Stimulated activated CD8-positive, alpha-beta memory T cell treated with anti-CD3 and anti-CD28 coated beads, Interleukin-12 subunit alpha, Interleukin-12 subunit beta, amount 100 ng/mL, for 1 hour (primary cell): Measurements from ENCODE around the gene TMPRSS13.
"Not testable (repeated sequence)": the region's sequence is repeated elsewhere in the genome, so short reads cannot be mapped to it uniquely, and the experiment has no call there.

Experiments used
- DNase-seq: peaks from one replicate; pipeline ENCODE4 v3.0.0-alpha.2; 2020; ENCODE audit warnings: low read depth

Gene TMPRSS13

GRCh38 chr11:117930668-117931330, 1.6 kb upstream of the TMPRSS13 start:
- no peak for DNase-seq

GRCh38 chr11:117929916-117930570, 841 bp upstream of the TMPRSS13 start:
- DNase-seq: no peak

GRCh38 chr11:117928446-117929141, 608 bp downstream of the TMPRSS13 start:
- DNase-seq: no peak

GRCh38 chr11:117927926-117928325, 1.3 kb downstream of the TMPRSS13 start:
- DNase-seq: no peak

- not testable (repeated sequence) for DNase-seq
Measured at GRCh38 chr11:117926166-117926565, 3.0 kb downstream of the TMPRSS13 start.

GRCh38 chr11:117925198-117925925, 3.8 kb downstream of the TMPRSS13 start:
- DNase-seq: no peak

- DNase-seq: no peak
Measured at GRCh38 chr11:117924631-117925170, 4.5 kb downstream of the TMPRSS13 start.

- no peak for DNase-seq
Measured at GRCh38 chr11:117923773-117924172, 5.4 kb downstream of the TMPRSS13 start.

- no peak for DNase-seq
Measured at GRCh38 chr11:117923275-117923674, 5.9 kb downstream of the TMPRSS13 start.

GRCh38 chr11:117921893-117922292, 7.3 kb downstream of the TMPRSS13 start:
- no peak for DNase-seq

GRCh38 chr11:117921456-117921855, 7.7 kb downstream of the TMPRSS13 start:
- no peak for DNase-seq

GRCh38 chr11:117919781-117920221, 9.4 kb downstream of the TMPRSS13 start:
- no peak for DNase-seq

- no peak for DNase-seq
Measured at GRCh38 chr11:117919341-117919740, 9.9 kb downstream of the TMPRSS13 start.

GRCh38 chr11:117918366-117919255, 10.6 kb downstream of the TMPRSS13 start:
- no peak for DNase-seq

- no peak for DNase-seq
Measured at GRCh38 chr11:117917591-117918151, 11.5 kb downstream of the TMPRSS13 start.

- no peak for DNase-seq
Measured at GRCh38 chr11:117916956-117917355, 12.2 kb downstream of the TMPRSS13 start.

GRCh38 chr11:117915672-117916235, 13.4 kb downstream of the TMPRSS13 start:
- DNase-seq: no peak

GRCh38 chr11:117914991-117915618, 14.1 kb downstream of the TMPRSS13 start:
- DNase-seq: no peak

GRCh38 chr11:117914398-117914761, 14.8 kb downstream of the TMPRSS13 start:
- DNase-seq: no peak
